ENCODE measurements around the gene GBA2.

Gene GBA2

DNA sequence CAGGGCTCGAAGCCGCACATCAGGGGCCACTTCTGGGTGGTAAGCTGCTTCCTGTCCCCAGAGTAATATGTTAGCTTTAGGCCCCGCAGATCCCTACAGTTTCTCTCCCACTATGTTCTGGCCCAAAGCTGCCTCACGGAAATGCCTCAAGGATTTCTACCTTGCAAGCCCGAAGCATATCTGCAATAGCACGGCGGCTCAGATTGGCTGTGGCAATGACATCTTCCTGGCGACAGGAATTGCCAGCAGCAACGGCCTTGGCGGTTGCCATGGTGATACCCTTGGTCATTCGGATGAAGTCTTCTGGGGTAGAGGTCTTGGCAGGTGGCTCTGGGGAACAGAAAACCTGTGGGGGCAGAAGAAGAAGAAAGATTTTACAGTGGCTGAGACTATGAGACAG is 49.0 kb downstream of the GBA2 start:
- CTCF ChIA-PET, result no interaction called here
- H3K27ac ChIP-seq, result peak overlapping the region; percentile 11; the same call in 1 of the 2 replicates
- TF ChIP-seq, protein P1, sequence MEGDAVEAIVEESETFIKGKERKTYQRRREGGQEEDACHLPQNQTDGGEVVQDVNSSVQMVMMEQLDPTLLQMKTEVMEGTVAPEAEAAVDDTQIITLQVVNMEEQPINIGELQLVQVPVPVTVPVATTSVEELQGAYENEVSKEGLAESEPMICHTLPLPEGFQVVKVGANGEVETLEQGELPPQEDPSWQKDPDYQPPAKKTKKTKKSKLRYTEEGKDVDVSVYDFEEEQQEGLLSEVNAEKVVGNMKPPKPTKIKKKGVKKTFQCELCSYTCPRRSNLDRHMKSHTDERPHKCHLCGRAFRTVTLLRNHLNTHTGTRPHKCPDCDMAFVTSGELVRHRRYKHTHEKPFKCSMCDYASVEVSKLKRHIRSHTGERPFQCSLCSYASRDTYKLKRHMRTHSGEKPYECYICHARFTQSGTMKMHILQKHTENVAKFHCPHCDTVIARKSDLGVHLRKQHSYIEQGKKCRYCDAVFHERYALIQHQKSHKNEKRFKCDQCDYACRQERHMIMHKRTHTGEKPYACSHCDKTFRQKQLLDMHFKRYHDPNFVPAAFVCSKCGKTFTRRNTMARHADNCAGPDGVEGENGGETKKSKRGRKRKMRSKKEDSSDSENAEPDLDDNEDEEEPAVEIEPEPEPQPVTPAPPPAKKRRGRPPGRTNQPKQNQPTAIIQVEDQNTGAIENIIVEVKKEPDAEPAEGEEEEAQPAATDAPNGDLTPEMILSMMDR (conservative IDR thresholded peaks at IDR 0.05; ENCODE audit: low read depth), result no peak
- no peak for DNase-seq (ENCODE audit: low spot score)
- POLR2A ChIA-PET (ENCODE audit: low non-redundant PET), result no interaction called here

DNA sequence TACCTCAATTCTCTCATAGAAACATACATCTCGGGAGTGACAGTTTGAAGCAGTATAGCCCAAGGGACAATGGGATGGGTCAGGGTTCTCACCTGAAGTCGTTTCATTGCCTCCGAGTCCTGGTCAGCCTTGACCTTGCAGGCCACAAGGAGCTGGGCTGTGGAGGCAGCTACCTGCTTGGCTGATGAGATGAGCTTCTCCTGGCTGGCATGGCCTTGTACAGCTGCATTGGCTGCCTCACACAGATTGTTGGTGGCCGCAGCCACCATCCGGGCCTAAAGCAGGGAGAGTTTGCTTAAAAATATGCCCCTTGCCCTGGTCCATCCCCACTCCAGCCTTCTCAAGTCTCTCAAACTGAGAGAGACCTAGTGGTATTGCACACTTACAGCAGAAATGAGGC is 50.8 kb downstream of the GBA2 start:
- ChIA-PET POLR2A (ENCODE audit: low non-redundant PET) (no interaction called here), CTCF (interaction anchor here (0.6 to 2.4 kb wide), 5 partner anchors 30 to 1064 kb away, joined by 3 to 10 read pairs (median 4); partner anchors contain the start of genes CCDC107 and RMRP)
- peak overlapping the region; percentile 45 for H3K27ac ChIP-seq
- TF ChIP-seq, protein P1 (conservative IDR thresholded peaks at IDR 0.05; ENCODE audit: low read depth), result no peak
- DNase-seq (ENCODE audit: low spot score), result no peak

DNA sequence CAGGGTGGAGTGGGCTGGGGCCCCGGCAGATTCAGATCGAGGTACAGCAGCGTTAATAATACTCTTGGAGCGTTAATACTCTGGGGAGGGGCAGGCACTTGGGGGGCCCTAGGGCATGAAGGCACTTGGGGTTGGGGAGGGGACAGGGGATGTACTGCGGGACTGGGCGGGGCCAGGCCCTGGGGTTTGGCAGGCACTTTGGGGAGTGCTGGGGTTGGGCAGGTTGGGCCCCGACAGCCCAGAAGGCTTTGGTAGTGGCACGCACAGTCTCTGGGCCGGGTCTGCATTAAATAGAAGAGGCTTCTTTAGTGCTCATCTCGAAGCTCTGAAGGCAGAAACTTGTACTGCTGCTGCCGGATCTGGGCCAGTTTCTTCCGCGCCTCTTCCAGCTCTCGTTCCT is 51.5 kb downstream of the GBA2 start:
- TF ChIP-seq, protein P1 (conservative IDR thresholded peaks at IDR 0.05; ENCODE audit: low read depth), result no peak
- no peak for DNase-seq (ENCODE audit: low spot score)
- peak overlapping the region; percentile 45 for H3K27ac ChIP-seq
- POLR2A ChIA-PET (ENCODE audit: low non-redundant PET), result no interaction called here
- CTCF ChIA-PET, result interaction anchor here (0.7 to 2.4 kb wide), 5 partner anchors 9 to 427 kb away, joined by 3 to 10 read pairs (median 6); partner anchors contain the start of genes CCDC107 and RMRP

DNA sequence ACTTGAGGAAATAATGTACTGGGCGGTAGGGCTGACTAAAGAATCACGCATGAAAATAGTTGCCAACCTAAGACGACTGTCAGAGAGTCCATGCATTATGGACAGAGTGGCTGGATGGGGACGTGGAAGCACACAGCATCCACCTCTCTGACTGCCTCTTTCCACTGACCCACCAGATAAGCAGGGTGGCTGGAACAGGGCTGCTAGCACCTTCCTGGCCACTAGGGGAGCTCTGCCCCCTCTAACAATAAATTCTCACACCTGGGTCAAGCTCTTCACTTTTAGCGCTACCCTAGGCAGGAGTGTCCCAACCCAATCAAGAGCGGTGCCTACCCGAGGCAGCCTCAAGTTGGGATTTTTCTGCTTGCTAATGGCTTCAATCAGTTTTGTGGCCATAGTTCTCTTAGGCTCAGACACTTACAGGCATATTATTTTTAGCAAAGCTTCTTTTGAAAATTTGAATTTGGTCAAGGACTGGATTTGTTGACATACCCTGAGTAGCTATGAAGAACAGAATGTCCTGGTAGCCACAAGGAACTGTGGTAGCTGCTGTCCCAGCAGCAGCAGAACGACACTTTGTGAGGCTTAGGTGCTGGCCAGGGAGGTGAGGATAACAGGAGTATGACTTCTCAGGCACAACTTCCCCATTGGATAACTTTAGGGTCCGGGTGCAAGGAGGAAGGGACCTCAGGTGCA is 52.4 kb downstream of the GBA2 start:
- TF ChIP-seq, protein P1 (conservative IDR thresholded peaks at IDR 0.05; ENCODE audit: low read depth), result peak; percentile 100
- ChIA-PET CTCF (interaction anchor here (0.6 to 2.5 kb wide), 23 partner anchors 8 to 206 kb away, joined by 3 to 11 read pairs (median 6); partner anchors contain the start of genes ARHGEF39, CA9, CCDC107 and RMRP), POLR2A (ENCODE audit: low non-redundant PET) (no interaction called here)
- peak; percentile 77 for DNase-seq (ENCODE audit: low spot score)
- peak overlapping the region; percentile 45 for H3K27ac ChIP-seq

DNA sequence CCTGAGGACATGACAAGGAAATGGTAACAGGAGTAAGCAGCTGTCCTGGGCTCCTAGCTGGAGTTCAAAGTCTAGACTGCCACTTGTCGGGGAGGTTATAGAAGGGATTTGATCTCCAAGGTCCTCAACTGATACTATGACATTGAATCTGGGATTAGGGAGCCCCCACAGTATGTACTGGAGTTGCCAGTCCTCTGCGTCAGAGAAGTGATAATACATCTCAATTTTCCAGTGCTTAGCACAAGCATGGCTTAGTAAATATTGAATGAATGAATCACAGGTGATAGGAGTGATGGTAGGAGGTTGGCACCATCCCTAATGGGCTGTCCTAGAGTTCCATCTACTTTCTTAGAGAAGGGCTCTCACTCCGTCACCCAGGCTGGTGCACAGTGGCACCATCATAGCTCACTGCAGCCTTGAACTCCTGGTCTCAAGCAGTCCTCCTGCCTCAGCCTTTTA is 53.1 kb downstream of the GBA2 start:
- H3K27ac ChIP-seq, result peak overlapping the region; percentile 45
- DNase-seq (ENCODE audit: low spot score), result no peak
- TF ChIP-seq, protein P1 (conservative IDR thresholded peaks at IDR 0.05; ENCODE audit: low read depth), result no peak
- ChIA-PET POLR2A (ENCODE audit: low non-redundant PET) (no interaction called here), CTCF (interaction anchor here (0.7 to 2.5 kb wide), 16 partner anchors 10 to 87 kb away, joined by 3 to 11 read pairs (median 6); partner anchors contain the start of genes ARHGEF39, CA9, CCDC107 and RMRP)

DNA sequence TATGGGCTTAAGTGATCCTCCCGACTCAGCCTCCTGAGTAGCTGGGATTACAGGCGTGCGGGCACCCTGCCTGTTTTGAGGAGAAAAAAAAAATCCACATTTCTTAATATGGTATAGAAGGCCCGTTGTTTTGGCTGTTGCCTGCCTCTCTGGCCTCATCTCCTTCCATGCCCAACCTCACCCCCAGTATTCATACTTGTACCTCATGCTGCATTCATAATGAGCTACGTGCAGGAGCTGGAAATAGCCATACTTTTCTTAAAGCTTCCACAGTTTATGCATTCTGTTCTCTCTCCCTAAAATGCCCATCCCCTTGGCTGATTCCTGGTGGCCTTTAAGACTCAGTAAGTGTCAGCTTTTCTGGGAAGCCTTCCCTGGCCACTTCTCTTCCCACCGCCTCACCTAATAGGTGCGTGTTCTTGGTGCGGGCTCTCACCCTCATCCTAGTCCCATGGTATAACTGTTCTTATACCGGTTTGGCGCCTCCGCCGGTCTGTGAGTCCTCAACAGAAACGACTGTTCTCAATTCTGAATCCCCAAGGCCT is 57.2 kb downstream of the GBA2 start:
- POLR2A ChIA-PET (ENCODE audit: low non-redundant PET), result no interaction called here
- TF ChIP-seq, protein P1 (conservative IDR thresholded peaks at IDR 0.05; ENCODE audit: low read depth), result no peak
- no peak for DNase-seq (ENCODE audit: low spot score)
- peak overlapping the region; percentile 93 for H3K27ac ChIP-seq
- CTCF ChIA-PET, result interaction anchor here (0.5 to 0.6 kb wide), 3 partner anchors 45 to 68 kb away, joined by 4 to 5 read pairs (median 4); no protein-coding TSS in a partner anchor

All from RWPE1 (cell line).